ENCODE measurements around the gene STARD3NL.

Gene STARD3NL

GRCh38 chr7:38189231-38189938, 11.3 kb downstream of the STARD3NL start:
- DNase-seq (ENCODE audit: low read depth, low spot score), result no peak
- H3K4me3 ChIP-seq (ENCODE audit: low read depth, low read length), result no peak overlapping the region
- in situ Hi-C loops (cut with HindIII; ENCODE audit: low sequenced_read_pairs), result no loop called here
- no peak for TF ChIP-seq CTCF (IDR thresholded peaks at IDR 0.05; ENCODE audit: low read depth, low read length)

- no peak for DNase-seq (ENCODE audit: low read depth, low spot score)
- no peak overlapping the region for H3K4me3 ChIP-seq (ENCODE audit: low read depth, low read length)
- in situ Hi-C loops (cut with HindIII; ENCODE audit: low sequenced_read_pairs), result no loop called here
- TF ChIP-seq CTCF (IDR thresholded peaks at IDR 0.05; ENCODE audit: low read depth, low read length), result no peak
Observed at GRCh38 chr7:38190011-38190410, 12.0 kb downstream of the STARD3NL start.

GRCh38 chr7:38191791-38192190, 13.7 kb downstream of the STARD3NL start:
- H3K4me3 ChIP-seq (ENCODE audit: low read depth, low read length), result no peak overlapping the region
- no peak for DNase-seq (ENCODE audit: low read depth, low spot score)
- TF ChIP-seq CTCF (IDR thresholded peaks at IDR 0.05; ENCODE audit: low read depth, low read length), result no peak
- in situ Hi-C loops (cut with HindIII; ENCODE audit: low sequenced_read_pairs), result no loop called here

- DNase-seq (ENCODE audit: low read depth, low spot score), result no peak
- no peak for TF ChIP-seq CTCF (IDR thresholded peaks at IDR 0.05; ENCODE audit: low read depth, low read length)
- H3K4me3 ChIP-seq (ENCODE audit: low read depth, low read length), result no peak overlapping the region
- in situ Hi-C loops (cut with HindIII; ENCODE audit: low sequenced_read_pairs), result no loop called here
Observed at GRCh38 chr7:38192327-38192726, 14.3 kb downstream of the STARD3NL start.

- DNase-seq (ENCODE audit: low read depth, low spot score), result peak; percentile 52
- no peak for TF ChIP-seq CTCF (IDR thresholded peaks at IDR 0.05; ENCODE audit: low read depth, low read length)
- H3K4me3 ChIP-seq (ENCODE audit: low read depth, low read length), result no peak overlapping the region
- in situ Hi-C loops (cut with HindIII; ENCODE audit: low sequenced_read_pairs), result no loop called here
Observed at GRCh38 chr7:38195804-38196595, 18.0 kb downstream of the STARD3NL start.

- in situ Hi-C loops (cut with HindIII; ENCODE audit: low sequenced_read_pairs), result no loop called here
- TF ChIP-seq CTCF (IDR thresholded peaks at IDR 0.05; ENCODE audit: low read depth, low read length), result no peak
- no peak overlapping the region for H3K4me3 ChIP-seq (ENCODE audit: low read depth, low read length)
- DNase-seq (ENCODE audit: low read depth, low spot score), result no peak
Observed at GRCh38 chr7:38198366-38198765, 20.3 kb downstream of the STARD3NL start.
